ENCODE data around the gene FEZF2.

Gene FEZF2

GRCh38 chr3:62372621-62373041, 719 bp downstream of the FEZF2 start:
- DNase-seq: no peak

GRCh38 chr3:62371720-62372591, 1.4 kb downstream of the FEZF2 start:
- DNase-seq: no peak

- DNase-seq: no peak
These were observed 2.3 kb downstream of the FEZF2 start for GRCh38 chr3:62370858-62371719.

- DNase-seq: no peak
These were observed 3.1 kb downstream of the FEZF2 start for GRCh38 chr3:62370112-62370857.

- DNase-seq: no peak
These were observed 3.9 kb downstream of the FEZF2 start for GRCh38 chr3:62369476-62369743.

GRCh38 chr3:62368705-62369475, 4.5 kb downstream of the FEZF2 start:
- DNase-seq: no peak

GRCh38 chr3:62368290-62368704, 5.1 kb downstream of the FEZF2 start:
- DNase-seq: no peak

GRCh38 chr3:62367763-62368195, 5.6 kb downstream of the FEZF2 start:
- DNase-seq: no peak

- DNase-seq: no peak
These were observed 7.2 kb downstream of the FEZF2 start for GRCh38 chr3:62366126-62366484.

- no peak for DNase-seq
These were observed 7.8 kb downstream of the FEZF2 start for GRCh38 chr3:62365391-62366125.

- no peak for DNase-seq
These were observed 9.2 kb downstream of the FEZF2 start for GRCh38 chr3:62364191-62364590.

- DNase-seq: no peak
These were observed 10.1 kb downstream of the FEZF2 start for GRCh38 chr3:62363275-62363674.

- DNase-seq: no peak
These were observed 11.5 kb downstream of the FEZF2 start for GRCh38 chr3:62361824-62362223.

GRCh38 chr3:62361261-62361660, 12.1 kb downstream of the FEZF2 start:
- DNase-seq: no peak

GRCh38 chr3:62359531-62359930, 13.8 kb downstream of the FEZF2 start:
- no peak for DNase-seq

GRCh38 chr3:62356356-62356755, 17.0 kb downstream of the FEZF2 start:
- no peak for DNase-seq

- DNase-seq: no peak
These were observed 17.6 kb downstream of the FEZF2 start for GRCh38 chr3:62355703-62356102.

- no peak for DNase-seq
These were observed 29.6 kb downstream of the FEZF2 start for GRCh38 chr3:62343755-62344154.

- no peak for DNase-seq
These were observed 38.2 kb downstream of the FEZF2 start for GRCh38 chr3:62335196-62335595.

- DNase-seq: no peak
These were observed 40.5 kb downstream of the FEZF2 start for GRCh38 chr3:62332835-62333244.

GRCh38 chr3:62332017-62332416, 41.3 kb downstream of the FEZF2 start:
- DNase-seq: no peak

GRCh38 chr3:62329971-62330370, 43.4 kb downstream of the FEZF2 start:
- no peak for DNase-seq
